ENCODE results near the gene RAB5IF. TPM values are rescaled to one million over a fixed set of nuclear protein-coding genes. Genes with fewer than 3 reads are reported as not detected.
"Not testable (repeated sequence)": the region's sequence is repeated elsewhere in the genome, so short reads cannot be mapped to it uniquely, and the experiment has no call there.

Gene RAB5IF
- total RNA-seq, 1 experiment from 2014 or later = 118 TPM

GRCh38 chr20:36634342-36634741 is 28.8 kb downstream of the RAB5IF start:
- CTCF ChIA-PET = no interaction called here
- BruUV-seq (replicated peaks) = no TSS peak
- no peaks in the 10 kb centered on the region for H3K9me3 ChIP-seq (ENCODE audit: control insufficient read depth, insufficient read depth, low read depth, low read length)
- intact Hi-C loops (cut with micrococcal nuclease; ENCODE audit: unreplicated experiment) = no loop called here
- no peak overlapping the region for H3K4me3 ChIP-seq (ENCODE audit: low read depth in 2 of 2, low read length in 2 of 2)
- H3K27ac ChIP-seq (ENCODE audit: low read length) = no peak overlapping the region
- H3K36me3 ChIP-seq (ENCODE audit: control insufficient read depth, insufficient read depth, low read length) = no peaks in the 10 kb centered on the region
- H3K27me3 ChIP-seq (ENCODE audit: control insufficient read depth, insufficient read depth, low read length) = no peaks in the 10 kb centered on the region
- no peak for TF ChIP-seq TCF7L2 (IDR thresholded peaks at IDR 0.05; ENCODE audit: low read depth, low read length)
- TF ChIP-seq, protein P1, sequence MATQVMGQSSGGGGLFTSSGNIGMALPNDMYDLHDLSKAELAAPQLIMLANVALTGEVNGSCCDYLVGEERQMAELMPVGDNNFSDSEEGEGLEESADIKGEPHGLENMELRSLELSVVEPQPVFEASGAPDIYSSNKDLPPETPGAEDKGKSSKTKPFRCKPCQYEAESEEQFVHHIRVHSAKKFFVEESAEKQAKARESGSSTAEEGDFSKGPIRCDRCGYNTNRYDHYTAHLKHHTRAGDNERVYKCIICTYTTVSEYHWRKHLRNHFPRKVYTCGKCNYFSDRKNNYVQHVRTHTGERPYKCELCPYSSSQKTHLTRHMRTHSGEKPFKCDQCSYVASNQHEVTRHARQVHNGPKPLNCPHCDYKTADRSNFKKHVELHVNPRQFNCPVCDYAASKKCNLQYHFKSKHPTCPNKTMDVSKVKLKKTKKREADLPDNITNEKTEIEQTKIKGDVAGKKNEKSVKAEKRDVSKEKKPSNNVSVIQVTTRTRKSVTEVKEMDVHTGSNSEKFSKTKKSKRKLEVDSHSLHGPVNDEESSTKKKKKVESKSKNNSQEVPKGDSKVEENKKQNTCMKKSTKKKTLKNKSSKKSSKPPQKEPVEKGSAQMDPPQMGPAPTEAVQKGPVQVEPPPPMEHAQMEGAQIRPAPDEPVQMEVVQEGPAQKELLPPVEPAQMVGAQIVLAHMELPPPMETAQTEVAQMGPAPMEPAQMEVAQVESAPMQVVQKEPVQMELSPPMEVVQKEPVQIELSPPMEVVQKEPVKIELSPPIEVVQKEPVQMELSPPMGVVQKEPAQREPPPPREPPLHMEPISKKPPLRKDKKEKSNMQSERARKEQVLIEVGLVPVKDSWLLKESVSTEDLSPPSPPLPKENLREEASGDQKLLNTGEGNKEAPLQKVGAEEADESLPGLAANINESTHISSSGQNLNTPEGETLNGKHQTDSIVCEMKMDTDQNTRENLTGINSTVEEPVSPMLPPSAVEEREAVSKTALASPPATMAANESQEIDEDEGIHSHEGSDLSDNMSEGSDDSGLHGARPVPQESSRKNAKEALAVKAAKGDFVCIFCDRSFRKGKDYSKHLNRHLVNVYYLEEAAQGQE (IDR thresholded peaks at IDR 0.05; ENCODE audit: insufficient read depth in 1 of 2, low read depth in 2 of 2, low read length in 1 of 2) = no peak
- TF ChIP-seq POLR2AphosphoS5 (IDR thresholded peaks at IDR 0.05; ENCODE audit: low read depth, low read length) = no peak
- no peak for TF ChIP-seq SIN3A (IDR thresholded peaks at IDR 0.05; ENCODE audit: borderline replicate concordance, insufficient read depth, low read depth, low read length)
- no peak for TF ChIP-seq CTCF (IDR thresholded peaks at IDR 0.05)
- DNase-seq (ENCODE audit: low read depth, low spot score) = no peak
- H3K4me1 ChIP-seq (ENCODE audit: control insufficient read depth, insufficient read depth, low read length) = no peaks in the 10 kb centered on the region
- ATAC-seq = no peak
- in situ Hi-C loops (cut with HindIII; ENCODE audit: low pct_unique_long_range_greater_than_20kb, low sequenced_read_pairs) = no loop called here
- POLR2A ChIA-PET = no interaction called here

- CTCF ChIA-PET; H3K27ac ChIP-seq (ENCODE audit: low read length); intact Hi-C loops (cut with micrococcal nuclease; ENCODE audit: unreplicated experiment); H3K9me3 ChIP-seq (ENCODE audit: control insufficient read depth, insufficient read depth, low read depth, low read length); ATAC-seq; H3K27me3 ChIP-seq (ENCODE audit: control insufficient read depth, insufficient read depth, low read length); H3K36me3 ChIP-seq (ENCODE audit: control insufficient read depth, insufficient read depth, low read length); POLR2A ChIA-PET; in situ Hi-C loops (cut with HindIII; ENCODE audit: low pct_unique_long_range_greater_than_20kb, low sequenced_read_pairs); BruUV-seq (replicated peaks); DNase-seq (ENCODE audit: low read depth, low spot score); H3K4me3 ChIP-seq (ENCODE audit: low read depth in 2 of 2, low read length in 2 of 2); H3K4me1 ChIP-seq (ENCODE audit: control insufficient read depth, insufficient read depth, low read length): not testable (repeated sequence)
These were observed 33.4 kb downstream of the RAB5IF start for GRCh38 chr20:36638876-36639400.

GRCh38 chr20:36641506-36641843 is 35.9 kb downstream of the RAB5IF start:
- no TSS peak for BruUV-seq (replicated peaks)
- POLR2A ChIA-PET = no interaction called here
- Histone ChIP-seq H3K27me3 (ENCODE audit: control insufficient read depth, insufficient read depth, low read length) (no peaks in the 10 kb centered on the region), H3K9me3 (ENCODE audit: control insufficient read depth, insufficient read depth, low read depth, low read length) (no peaks in the 10 kb centered on the region), H3K27ac (ENCODE audit: low read length) (no peak overlapping the region), H3K36me3 (ENCODE audit: control insufficient read depth, insufficient read depth, low read length) (no peaks in the 10 kb centered on the region), H3K4me1 (ENCODE audit: control insufficient read depth, insufficient read depth, low read length) (peaks cover 9% of the 10 kb centered on the region), H3K4me3 (ENCODE audit: low read depth in 2 of 2, low read length in 2 of 2) (no peak overlapping the region)
- intact Hi-C loops (cut with micrococcal nuclease; ENCODE audit: unreplicated experiment) = no loop called here
- TF ChIP-seq CTCF (IDR thresholded peaks at IDR 0.05) = no peak
- no peak for TF ChIP-seq POLR2AphosphoS5 (IDR thresholded peaks at IDR 0.05; ENCODE audit: low read depth, low read length)
- no peak for TF ChIP-seq TCF7L2 (IDR thresholded peaks at IDR 0.05; ENCODE audit: low read depth, low read length)
- TF ChIP-seq, protein P1 (IDR thresholded peaks at IDR 0.05; ENCODE audit: insufficient read depth in 1 of 2, low read depth in 2 of 2, low read length in 1 of 2) = no peak
- TF ChIP-seq SIN3A (IDR thresholded peaks at IDR 0.05; ENCODE audit: borderline replicate concordance, insufficient read depth, low read depth, low read length) = no peak
- 0 out of 2 replicates have a peak, but pooled peaks have one; percentile 5 for ATAC-seq
- no peak for DNase-seq (ENCODE audit: low read depth, low spot score)
- CTCF ChIA-PET = no interaction called here
- in situ Hi-C loops (cut with HindIII; ENCODE audit: low pct_unique_long_range_greater_than_20kb, low sequenced_read_pairs) = no loop called here

All from Panc1 (cell line).